Right lobe of liver (tissue), 6 donors: ENCODE data around the gene RFTN2. TPM values are rescaled to one million over a fixed set of nuclear protein-coding genes. Genes with fewer than 3 reads are reported as not detected.
"Not testable (repeated sequence)": the region's sequence is repeated elsewhere in the genome, so short reads cannot be mapped to it uniquely, and the experiment has no call there.

Experiments
- ATAC-seq, 4 donors: fragments of 200-7000 bp; cut with Tn5 transposase; one replicate each; pipeline ENCODE4 v1.9.1; 2020; ENCODE audit warnings: mild to moderate bottlenecking in 4 of 4, moderate library complexity in 4 of 4
- DNase-seq, 3 donors: peaks; one replicate each; pipeline ENCODE4 v3.0.0-alpha.2; 2020
- H3K27ac ChIP-seq, 3 donors: fragments of 200-600 bp; one replicate each; pipeline ENCODE4 v1.8.0; 2022
- H3K27me3 ChIP-seq, 2 donors: fragments of 200-600 bp; one replicate each; pipeline ENCODE4 v1.8.0; 2022
- H3K36me3 ChIP-seq, 4 donors: fragments of 200-600 bp; sonication (generic) in 1 of 4; one replicate each; pipeline versions ENCODE4 v1.5.1 to v1.8.0; 2017 to 2022; ENCODE audit warnings: control low read depth in 1 of 4
- H3K4me1 ChIP-seq, 4 donors: fragments of 200-600 bp; sonication (generic) in 1 of 4; one replicate each; pipeline versions ENCODE4 v1.5.1 to v1.8.0; 2017 to 2022; ENCODE audit warnings: control low read depth in 1 of 4
- H3K4me3 ChIP-seq, 3 donors: fragments of 200-600 bp; one replicate each; pipeline ENCODE4 v1.8.0; 2022
- H3K9me3 ChIP-seq, 4 donors: fragments of 200-600 bp; sonication (generic) in 1 of 4; one replicate each; pipeline versions ENCODE4 v1.5.1 to v1.8.0; 2017 to 2022; ENCODE audit warnings: control low read depth in 1 of 4
- CTCF ChIP-seq, 4 donors: fragments of 200-600 bp in 3 of 4; fragments of 450-650 bp in 1 of 4; IDR thresholded peaks; one replicate each; pipeline versions ENCODE4 v1.5.1 to v1.8.0; 2016 to 2022; ENCODE audit warnings: antibody characterized with exemption in 4 of 4, mild to moderate bottlenecking in 2 of 4
- POLR2A ChIP-seq: fragments of 450-650 bp; IDR thresholded peaks from one replicate; pipeline ENCODE4 v1.6.1; 2017; ENCODE audit warnings: antibody characterized with exemption, mild to moderate bottlenecking
- WGBS: methylation state at CpG from one replicate; pipeline ENCODE4 v1.1.6; 2018; ENCODE audit warnings: low coverage, low lambda C conversion rate; ENCODE audit not compliant: insufficient coverage; ENCODE audit errors: missing lambda C conversion rate; 5-methylcytosine and 5-hydroxymethylcytosine counted together
- intact Hi-C, 2 donors: fragments of 100-400 bp; cut with DNase I; formaldehyde crosslinking; loops; one replicate each; pipeline versions ENCODE4 v1.11.2 to v1.14.1; 2022
- total RNA-seq, 6 experiments: library from RNA; depleted of rRNA in 2 of 6; stranded (reverse); fragments of >200 nt in 2 of 6; fragmentation: NEBNext Ultra II Directional in 3 of 6; extraction: Animal tissue kit (Norgen Biotek cat#: 25700) in 3 of 6; gene quantifications; one replicate each; pipeline versions ENCODE4 v1.1.0 to v1.2.4, GENCODE V29; 2016 to 2023
- donor health status: DM: no; HTN: yes; CAD: no.
- donor health status: DM: no; HTN: no; CAD: no.
- donor health status: DM: no; HTN: no; CAD: no.
- donor health status: DM: no; HTN: yes; CAD: no.
- donor health status: DM: no; HTN: yes; CAD: no.

RFTN2 gene
- total RNA-seq, 6 experiments from 2014 or later: 0.58 to 1.9 (median 1.0) TPM

GRCh38 chr2:197705121-197705911 is 29.9 kb upstream of the RFTN2 start, which contains the start of gene MARS2:
Gene MARS2, plus strand, starts transcription at chr2:197705369. Its CDS starts 37 bp downstream, at chr2:197705406.
- H3K36me3 ChIP-seq: no peaks in the 10 kb centered on the region
- H3K4me1 ChIP-seq: peaks cover 0 to 27% (median 10%) of the 10 kb centered on the region in 4 donors
- 0% methylated on average over 6 of the region's 86 CpGs for WGBS
- H3K27me3 ChIP-seq: no peaks in the 10 kb centered on the region
- peak; percentile 95 to 96 (median 96) for DNase-seq
- H3K9me3 ChIP-seq: no peaks in the 10 kb centered on the region
- peak; percentile 94 to 95 (median 94) for ATAC-seq
- peak within 1 kb of the TSS; percentile 80 to 93 (median 89) for H3K4me3 ChIP-seq
- TF ChIP-seq CTCF (IDR thresholded peaks at IDR 0.05) (no peak), POLR2A (peak; percentile 81)
- intact Hi-C loops: no loop called here
- peak within 1 kb of the TSS; percentile 53 to 84 (median 66) for H3K27ac ChIP-seq

- Histone ChIP-seq H3K4me1 (peaks cover 0 to 27% (median 10%) of the 10 kb centered on the region in 4 donors), H3K9me3 (no peaks in the 10 kb centered on the region), H3K4me3 (peak overlapping the region; percentile 47 to 89 (median 80)), H3K27me3 (no peaks in the 10 kb centered on the region), H3K27ac (peak overlapping the region; percentile 53 to 84 (median 66)), H3K36me3 (no peaks in the 10 kb centered on the region)
- intact Hi-C loops: no loop called here
- WGBS: 0% methylated on average over 5 of the region's 5 CpGs
- TF ChIP-seq POLR2A (no peak), CTCF (IDR thresholded peaks at IDR 0.05) (no peak)
- ATAC-seq (peak; percentile 39 to 59 (median 58)), DNase-seq (no peak)
Observed at GRCh38 chr2:197704434-197705120, 29.2 kb upstream of the RFTN2 start.

- WGBS: 70% methylated on average over 2 of the region's 3 CpGs
- no peak for DNase-seq
- H3K9me3 ChIP-seq: no peaks in the 10 kb centered on the region
- intact Hi-C loops: no loop called here
- TF ChIP-seq CTCF (IDR thresholded peaks at IDR 0.05): no peak
- no peak for TF ChIP-seq POLR2A
- H3K36me3 ChIP-seq: no peaks in the 10 kb centered on the region
- no peaks in the 10 kb centered on the region for H3K27me3 ChIP-seq
- ATAC-seq: no peak
- H3K4me1 ChIP-seq: no peaks in the 10 kb centered on the region
- H3K4me3 ChIP-seq: no peak overlapping the region
- H3K27ac ChIP-seq: no peak overlapping the region
Observed at GRCh38 chr2:197700960-197701359, 25.6 kb upstream of the RFTN2 start.

GRCh38 chr2:197699724-197700123 is 24.3 kb upstream of the RFTN2 start:
- ATAC-seq, H3K27me3 ChIP-seq, H3K27ac ChIP-seq, H3K4me1 ChIP-seq, H3K9me3 ChIP-seq, DNase-seq, intact Hi-C loops, H3K36me3 ChIP-seq, H3K4me3 ChIP-seq: not testable (repeated sequence)

- ATAC-seq, DNase-seq, H3K9me3 ChIP-seq, H3K4me3 ChIP-seq, H3K4me1 ChIP-seq, H3K27me3 ChIP-seq, H3K36me3 ChIP-seq, H3K27ac ChIP-seq, intact Hi-C loops: not testable (repeated sequence)
- WGBS: 95% methylated on average over 4 of the region's 29 CpGs
Observed at GRCh38 chr2:197696571-197696970, 21.2 kb upstream of the RFTN2 start.

- H3K9me3 ChIP-seq, H3K36me3 ChIP-seq, H3K27me3 ChIP-seq, intact Hi-C loops, H3K4me1 ChIP-seq, H3K4me3 ChIP-seq, ATAC-seq, H3K27ac ChIP-seq, DNase-seq: not testable (repeated sequence)
- WGBS: no CpG with 5 or more reads among the region's 30 CpGs
Observed at GRCh38 chr2:197695971-197696370, 20.6 kb upstream of the RFTN2 start.

GRCh38 chr2:197695206-197695605 is 19.8 kb upstream of the RFTN2 start:
- ATAC-seq, DNase-seq, H3K36me3 ChIP-seq, H3K9me3 ChIP-seq, H3K4me3 ChIP-seq, H3K4me1 ChIP-seq, H3K27ac ChIP-seq, intact Hi-C loops, H3K27me3 ChIP-seq: not testable (repeated sequence)
- WGBS: 94% methylated on average over 4 of the region's 6 CpGs
